Stimulated activated CD8-positive, alpha-beta memory T cell treated with anti-CD3 and anti-CD28 coated beads, Interleukin-15, amount 100 ng/mL, for 4 hours (primary cell): ENCODE data around the gene PTCH1.

Source experiments
- DNase-seq, 2 donors: peaks; one replicate each; pipeline ENCODE4 v3.0.0-alpha.2; 2020; ENCODE audit warnings: low read depth in 2 of 2

The PTCH1 gene

GRCh38 chr9:95406121-95406520 lies 110.7 kb downstream of the PTCH1 start:
- no peak for DNase-seq

- no peak for DNase-seq
These were observed 117.5 kb downstream of the PTCH1 start for GRCh38 chr9:95399261-95399660.
